Heart left ventricle (tissue), 13 donors: ENCODE results near the gene SLC7A10.

ENCODE experiments used
- CTCF ChIP-seq, 12 donors: fragments of 200-600 bp; sonication (generic) in 4 of 12; IDR thresholded peaks; one replicate each; pipeline versions ENCODE4 v1.5.0 to v1.8.0; 2018 to 2022; ENCODE audit warnings: antibody characterized with exemption in 12 of 12, mild to moderate bottlenecking in 5 of 12
- POLR2A ChIP-seq, 2 donors: fragments of 450-650 bp; IDR thresholded peaks; one replicate each; pipeline ENCODE4 v1.6.1; 2017; ENCODE audit warnings: antibody characterized with exemption in 2 of 2, mild to moderate bottlenecking in 2 of 2, moderate library complexity in 2 of 2
- donor health status: ischemic (EF 13 %, LVEDD 7.1; RV severe dilation, severe dysfunction).
- donor health status: DM: no; HTN: yes; CAD: no.
- donor health status: DM: no; HTN: no; CAD: no.
- donor health status: ischemic (EF 25% LVEDD 6.9; RV normal size, moderate dysfunction).
- donor health status: ischemic (EF 25% LVEDD 5.7; RV mildly dilated, moderate dysfunction).
- donor health status: ischemic (EF 35%, LVEDD 5.7; RV mildly dilated, moderate dysfunction).
- donor health status: nonischemic (EF 11% LVEDD 7.7; RV severe dilation, severe dysfunction).
- donor health status: DM: yes; HTN: yes; CAD: no.
- donor health status: PGD.
- donor health status: ischemic (EF 29% LVEDD 5.4; RV normal size, mild dysfunction).
- donor health status: nonischemic (EF 23%, LVEDD 6.1; RV moderate dilation, normal function).

GRCh38 chr19:33227242-33227650 lies 1.6 kb upstream of the SLC7A10 start:
- TF ChIP-seq CTCF (IDR thresholded peaks at IDR 0.05) = no peak
- no peak for TF ChIP-seq POLR2A (IDR thresholded peaks at IDR 0.05)
